Measurements from ENCODE around the gene NXPH4. TPM values are rescaled to one million over a fixed set of nuclear protein-coding genes. Genes with fewer than 3 reads are reported as not detected.
A peak's percentile ranks its signal among the peaks of the same experiment; 100 is the strongest.

Gene NXPH4
- total RNA-seq, 1 experiment from 2014 or later, result 1.7 TPM

DNA sequence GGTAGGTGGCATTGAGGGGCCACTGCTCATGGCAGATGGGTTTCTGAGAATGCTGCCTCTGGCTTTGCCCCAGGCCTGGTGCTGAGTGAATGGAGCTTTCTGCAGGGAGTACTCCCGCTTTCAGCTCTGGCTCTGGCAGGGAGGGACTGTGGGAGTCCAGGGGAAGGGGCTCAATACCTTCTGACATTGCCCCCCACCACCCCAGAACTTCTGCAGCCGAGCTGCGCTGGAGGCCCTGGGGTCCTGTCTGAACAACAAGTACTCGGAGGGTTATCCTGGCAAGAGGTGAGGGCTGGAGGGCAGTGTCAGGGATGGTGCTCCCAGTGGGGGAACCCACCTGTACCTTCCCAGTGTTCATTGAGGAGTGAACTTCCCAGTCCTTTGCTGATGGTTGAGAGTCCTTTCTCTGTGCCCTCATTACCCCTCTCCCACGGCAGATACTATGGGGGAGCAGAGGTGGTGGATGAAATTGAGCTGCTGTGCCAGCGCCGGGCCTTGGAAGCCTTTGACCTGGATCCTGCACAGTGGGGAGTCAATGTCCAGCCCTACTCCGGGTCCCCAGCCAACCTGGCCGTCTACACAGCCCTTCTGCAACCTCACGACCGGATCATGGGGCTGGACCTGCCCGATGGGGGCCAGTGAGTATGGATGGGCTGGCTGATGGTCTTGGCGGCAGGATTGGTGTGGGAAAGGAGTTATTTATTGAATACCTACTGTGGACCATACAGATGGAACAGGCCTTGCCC lies 14.9 kb downstream of the NXPH4 start:
- no peak for DNase-seq (ENCODE audit: low read depth)

DNA sequence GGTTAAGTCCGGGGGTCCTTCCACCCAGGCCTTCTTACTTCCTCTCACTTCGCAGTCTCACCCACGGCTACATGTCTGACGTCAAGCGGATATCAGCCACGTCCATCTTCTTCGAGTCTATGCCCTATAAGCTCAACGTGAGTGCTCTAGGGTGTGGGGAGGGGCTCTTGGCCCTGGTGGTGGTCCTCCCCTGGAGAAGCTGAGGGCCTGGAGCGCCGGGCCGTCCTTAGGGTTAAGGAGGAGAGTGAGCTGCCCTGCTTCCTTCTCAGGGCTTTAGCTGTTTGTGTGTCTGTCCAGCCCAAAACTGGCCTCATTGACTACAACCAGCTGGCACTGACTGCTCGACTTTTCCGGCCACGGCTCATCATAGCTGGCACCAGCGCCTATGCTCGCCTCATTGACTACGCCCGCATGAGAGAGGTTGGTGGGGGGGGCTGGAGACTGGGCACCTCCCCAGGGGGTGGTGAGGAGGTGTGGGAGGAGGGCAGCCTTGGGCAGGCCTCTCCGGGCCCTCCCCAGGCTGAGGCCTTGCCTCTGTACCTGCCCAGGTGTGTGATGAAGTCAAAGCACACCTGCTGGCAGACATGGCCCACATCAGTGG lies 15.7 kb downstream of the NXPH4 start:
- no peak for DNase-seq (ENCODE audit: low read depth)

DNA sequence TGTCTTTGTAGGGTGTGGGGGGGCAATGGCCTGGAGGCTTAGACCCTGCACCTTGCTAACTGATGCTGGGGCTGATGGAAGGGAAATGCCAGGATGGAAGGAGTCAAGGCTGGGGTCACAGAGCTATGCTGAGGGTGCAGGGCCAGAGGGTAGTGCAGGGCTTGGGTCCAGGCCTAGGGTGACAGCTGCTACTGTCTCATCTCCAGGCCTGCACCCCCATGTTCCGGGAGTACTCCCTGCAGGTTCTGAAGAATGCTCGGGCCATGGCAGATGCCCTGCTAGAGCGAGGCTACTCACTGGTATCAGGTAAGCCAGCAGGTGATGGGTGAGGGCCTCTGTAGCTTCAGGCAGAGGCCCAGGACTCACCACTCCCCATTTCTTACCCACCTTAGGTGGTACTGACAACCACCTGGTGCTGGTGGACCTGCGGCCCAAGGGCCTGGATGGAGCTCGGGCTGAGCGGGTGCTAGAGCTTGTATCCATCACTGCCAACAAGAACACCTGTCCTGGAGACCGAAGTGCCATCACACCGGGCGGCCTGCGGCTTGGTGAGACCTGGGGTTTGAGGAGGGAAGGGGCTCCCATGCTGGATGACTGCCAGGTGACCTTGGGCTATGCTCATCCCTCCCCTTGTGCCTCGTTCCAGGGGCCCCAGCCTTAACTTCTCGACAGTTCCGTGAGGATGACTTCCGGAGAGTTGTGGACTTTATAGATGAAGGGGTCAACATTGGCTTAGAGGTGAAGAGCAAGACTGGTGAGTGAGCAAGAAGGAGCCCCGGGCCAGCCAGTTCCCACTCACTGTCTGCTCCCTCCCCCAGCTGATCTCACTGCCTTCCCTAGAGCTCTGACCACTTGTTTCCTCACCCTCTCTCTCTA lies 17.0 kb downstream of the NXPH4 start:
- no peak for DNase-seq (ENCODE audit: low read depth)

DNA sequence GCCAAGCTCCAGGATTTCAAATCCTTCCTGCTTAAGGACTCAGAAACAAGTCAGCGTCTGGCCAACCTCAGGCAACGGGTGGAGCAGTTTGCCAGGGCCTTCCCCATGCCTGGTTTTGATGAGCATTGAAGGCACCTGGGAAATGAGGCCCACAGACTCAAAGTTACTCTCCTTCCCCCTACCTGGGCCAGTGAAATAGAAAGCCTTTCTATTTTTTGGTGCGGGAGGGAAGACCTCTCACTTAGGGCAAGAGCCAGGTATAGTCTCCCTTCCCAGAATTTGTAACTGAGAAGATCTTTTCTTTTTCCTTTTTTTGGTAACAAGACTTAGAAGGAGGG lies 17.6 kb downstream of the NXPH4 start:
- DNase-seq (ENCODE audit: low read depth), result no peak

DNA sequence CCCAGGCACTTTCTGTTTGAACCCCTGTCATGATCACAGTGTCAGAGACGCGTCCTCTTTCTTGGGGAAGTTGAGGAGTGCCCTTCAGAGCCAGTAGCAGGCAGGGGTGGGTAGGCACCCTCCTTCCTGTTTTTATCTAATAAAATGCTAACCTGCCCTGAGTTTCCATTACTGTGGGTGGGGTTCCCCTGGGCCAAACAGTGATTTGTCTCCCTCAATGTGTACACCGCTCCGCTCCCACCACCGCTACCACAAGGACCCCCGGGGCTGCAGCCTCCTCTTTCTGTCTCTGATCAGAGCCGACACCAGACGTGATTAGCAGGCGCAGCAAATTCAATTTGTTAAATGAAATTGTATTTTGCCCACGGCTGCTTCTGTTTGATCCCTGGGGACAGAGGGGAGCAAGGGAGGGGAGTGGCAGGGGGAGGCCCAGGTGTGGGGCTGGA lies 18.0 kb downstream of the NXPH4 start:
- DNase-seq (ENCODE audit: low read depth), result no peak

DNA sequence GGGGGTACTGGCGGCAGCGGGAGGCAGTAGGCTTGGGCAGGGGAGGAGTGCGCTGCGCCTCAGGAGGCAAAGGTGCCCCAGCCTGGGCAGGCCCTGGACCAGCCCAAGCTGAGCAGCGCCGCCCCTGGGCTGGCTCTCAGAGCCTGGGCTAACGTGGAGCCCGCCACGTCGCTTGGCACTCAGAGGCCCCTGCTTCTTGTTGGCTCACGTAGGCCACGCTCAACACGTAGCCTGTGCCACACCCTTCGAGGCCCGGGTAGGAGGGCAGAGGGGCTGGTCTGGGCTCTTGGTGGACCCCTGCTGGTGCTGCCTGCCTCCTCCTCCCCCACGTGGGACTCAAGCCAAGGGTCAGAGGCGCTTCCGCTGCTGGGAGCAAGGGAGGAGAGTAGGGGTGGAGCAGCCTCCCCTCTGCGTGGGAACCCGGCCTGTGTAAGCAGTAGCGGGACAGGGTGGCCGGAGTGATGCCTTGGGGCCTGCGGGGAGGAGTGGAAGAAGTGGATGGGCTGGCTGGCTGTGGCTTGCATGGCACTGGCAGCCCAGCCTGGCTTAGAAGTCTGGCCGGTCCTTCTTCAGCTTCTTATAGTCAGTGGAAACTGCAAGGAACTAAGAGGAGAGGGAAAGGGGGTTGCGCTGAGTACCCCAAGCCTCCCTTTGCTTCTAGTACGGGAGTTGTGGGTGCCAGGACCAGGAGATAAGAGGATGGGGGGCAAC lies 18.6 kb downstream of the NXPH4 start:
- DNase-seq (ENCODE audit: low read depth), result no peak

DNA sequence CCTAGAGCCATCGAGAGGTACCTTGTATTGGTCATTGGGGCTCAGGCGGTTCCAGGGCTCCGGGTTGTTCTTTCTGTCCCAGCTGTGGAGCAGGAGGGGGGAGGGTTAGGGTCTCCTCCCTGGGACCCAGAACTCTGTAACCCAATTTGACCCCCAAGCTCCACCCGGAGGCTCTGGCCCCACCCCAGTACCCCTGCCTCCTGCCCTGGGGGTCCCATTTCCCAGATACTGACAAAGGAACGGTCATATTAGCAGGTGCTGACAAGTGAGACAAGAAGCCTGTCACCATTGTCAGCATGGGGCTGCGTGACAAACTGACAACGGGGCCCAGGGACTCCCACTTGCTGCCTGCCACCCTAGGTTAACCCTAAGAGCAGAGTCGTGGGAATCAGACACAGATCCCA lies 19.1 kb downstream of the NXPH4 start:
- DNase-seq (ENCODE audit: low read depth), result no peak

DNA sequence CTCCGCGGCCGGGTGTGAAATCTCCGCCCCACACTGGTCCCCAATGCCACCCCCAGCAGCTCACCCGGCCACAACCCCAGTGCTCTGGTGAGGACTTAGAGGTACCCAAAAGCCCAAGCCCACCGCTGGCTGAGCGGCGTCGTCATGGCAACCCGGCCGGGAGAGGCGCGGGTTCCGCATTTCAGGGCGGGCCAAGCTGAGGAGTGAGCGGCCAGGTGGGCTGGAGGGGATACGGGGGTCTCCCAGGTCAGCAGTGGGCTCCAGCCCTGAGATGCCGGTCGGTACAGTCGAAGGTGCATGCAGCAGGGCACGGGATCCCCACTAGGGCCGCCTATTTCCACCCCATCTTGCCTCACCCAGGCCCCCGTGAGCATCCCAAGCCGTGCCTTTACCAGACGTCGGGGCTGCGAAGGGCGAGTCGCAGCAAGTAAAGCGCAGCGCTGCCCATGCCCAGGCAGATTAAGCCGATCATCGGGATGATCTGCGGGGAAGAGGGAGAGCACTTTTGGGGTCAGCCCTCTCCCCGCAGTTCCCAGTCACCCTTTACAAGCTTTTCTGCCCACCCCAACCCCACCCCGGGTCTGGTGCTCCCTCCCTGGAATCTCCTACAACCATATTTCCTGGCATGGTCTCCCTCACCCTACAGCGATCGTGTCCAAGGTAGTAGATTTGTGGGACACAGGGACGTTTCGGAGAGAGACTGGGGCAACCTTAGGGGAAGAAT lies 19.8 kb downstream of the NXPH4 start:
- no peak for DNase-seq (ENCODE audit: low read depth)

DNA sequence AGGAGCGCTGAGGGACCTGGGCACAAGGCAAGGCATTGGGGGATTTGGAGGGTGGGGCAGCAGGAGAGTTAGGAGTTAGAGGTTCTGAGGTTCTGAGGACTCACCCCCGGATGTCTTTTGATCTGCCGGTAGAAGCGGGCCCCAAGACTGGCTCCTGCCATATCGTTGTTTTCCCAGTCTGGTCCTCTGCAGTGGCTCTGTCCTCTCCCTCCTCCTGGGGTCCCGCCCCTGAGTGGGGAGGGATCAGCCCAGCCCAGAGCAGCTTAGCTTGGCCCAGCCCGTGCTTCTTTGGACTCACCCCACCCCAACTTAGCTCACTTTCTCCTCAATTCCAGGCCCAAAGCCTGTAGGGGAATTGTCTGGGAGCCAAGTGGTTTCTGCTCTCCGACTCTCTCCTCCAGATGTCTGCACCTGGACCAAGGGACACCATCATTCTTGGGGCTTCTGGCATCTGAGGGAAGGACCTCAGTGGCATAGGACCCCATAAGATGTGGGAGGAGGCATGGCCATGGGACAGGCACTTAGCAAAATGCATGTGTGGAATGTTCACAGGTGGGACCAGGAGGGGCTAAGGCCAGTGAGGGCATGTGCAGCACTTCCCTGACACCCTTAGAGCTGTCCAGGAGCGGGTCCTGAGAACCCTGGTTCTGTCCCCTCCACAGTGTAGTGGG lies 20.5 kb downstream of the NXPH4 start:
- peak; percentile 48 for DNase-seq (ENCODE audit: low read depth)

DNA sequence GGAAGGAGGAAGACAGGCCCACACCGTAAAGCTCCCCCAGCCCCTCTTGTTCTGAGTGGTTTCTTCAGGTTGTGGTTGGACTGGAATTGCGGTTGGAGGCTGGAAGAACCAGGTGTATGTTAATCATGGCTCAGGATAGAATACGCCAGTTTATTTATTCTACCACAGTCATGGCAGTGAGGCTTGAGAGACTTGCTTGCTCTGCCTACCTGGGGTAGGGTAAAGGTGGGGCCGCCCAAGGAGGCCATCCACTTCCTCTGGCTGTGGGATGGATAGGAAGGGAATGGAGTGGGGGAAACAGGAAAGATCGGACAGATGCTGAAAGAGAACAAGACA lies 21.0 kb downstream of the NXPH4 start:
- no peak for DNase-seq (ENCODE audit: low read depth)

DNA sequence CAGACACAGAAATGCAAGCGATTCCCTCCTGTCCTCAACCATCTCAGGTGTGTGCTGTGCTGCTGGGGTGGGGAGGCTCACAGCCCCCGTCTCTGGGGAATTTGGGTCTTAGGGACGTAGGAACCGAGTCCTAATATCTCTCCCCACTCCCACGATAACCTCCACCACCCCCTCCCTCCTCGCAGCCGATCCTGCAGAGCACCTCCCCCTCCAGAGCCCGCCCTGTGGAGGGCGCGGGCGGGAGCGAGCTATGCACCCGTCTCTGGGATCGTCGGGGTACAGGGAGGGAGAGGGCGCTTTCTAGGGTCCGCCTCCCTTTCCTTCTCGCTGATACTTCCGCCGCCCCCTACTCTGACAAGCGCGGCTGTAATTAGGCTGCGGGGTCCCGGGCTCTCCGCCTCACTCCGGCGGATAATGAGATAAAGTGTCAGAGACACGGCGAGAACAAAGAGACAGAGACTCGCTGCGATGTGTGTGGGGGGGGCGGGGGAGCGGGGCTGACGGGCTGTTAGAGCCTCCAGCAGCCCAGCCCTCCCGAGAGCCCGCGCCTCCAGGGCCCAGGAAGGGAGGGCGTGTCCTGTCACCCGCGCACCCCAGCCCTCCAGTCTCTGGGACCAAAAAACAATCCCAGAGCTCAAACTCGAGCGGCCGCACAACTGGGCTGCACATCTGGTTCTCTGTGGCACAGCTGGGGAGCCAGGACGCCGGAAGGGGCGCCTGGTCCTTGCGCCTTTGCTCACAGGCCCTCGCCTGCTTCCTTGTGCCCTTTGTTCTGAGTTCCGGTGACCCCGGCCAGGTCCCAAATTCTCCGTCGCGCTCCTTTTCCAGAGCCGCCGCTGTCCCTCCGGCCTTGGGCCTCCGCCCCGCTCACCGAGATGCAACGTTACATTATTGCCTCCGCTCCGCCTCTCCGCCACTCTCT lies 21.6 kb downstream of the NXPH4 start:
- DNase-seq (ENCODE audit: low read depth), result peak; percentile 32

DNA sequence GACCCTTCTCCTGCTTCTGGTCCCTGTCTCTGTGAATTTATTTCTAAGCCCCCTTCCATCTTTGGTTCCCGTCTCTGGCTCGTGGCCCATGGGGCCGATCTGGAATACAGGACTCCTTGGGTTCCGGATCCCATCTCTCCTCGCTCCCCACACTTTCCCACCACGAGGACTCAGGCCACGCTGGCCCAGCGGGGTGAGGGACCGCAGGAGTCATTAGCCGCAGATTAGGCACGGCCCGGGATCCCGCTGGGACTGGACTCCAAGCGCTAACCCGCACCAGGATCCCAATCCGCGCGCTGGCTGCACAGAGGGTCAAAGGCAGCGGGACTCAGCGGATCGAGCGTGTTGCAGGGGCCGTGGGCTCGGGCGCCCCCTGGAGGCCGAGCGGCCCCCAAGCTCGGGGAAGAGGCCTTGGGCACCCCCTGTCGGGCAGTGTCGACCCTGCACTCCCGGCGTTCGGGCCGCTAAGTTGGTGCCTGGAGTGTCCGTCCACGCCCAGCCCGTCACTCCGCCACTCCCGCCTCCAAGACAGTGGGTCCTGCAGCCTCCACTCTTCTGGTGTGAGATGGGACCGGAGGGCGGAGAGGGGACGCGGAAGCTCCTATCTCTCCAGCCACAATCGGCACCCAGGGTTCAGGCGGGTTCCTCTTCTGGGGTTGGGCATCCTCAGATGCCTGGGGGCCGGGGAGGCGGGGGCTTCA lies 22.4 kb downstream of the NXPH4 start:
- peak; percentile 77 for DNase-seq (ENCODE audit: low read depth)

DNA sequence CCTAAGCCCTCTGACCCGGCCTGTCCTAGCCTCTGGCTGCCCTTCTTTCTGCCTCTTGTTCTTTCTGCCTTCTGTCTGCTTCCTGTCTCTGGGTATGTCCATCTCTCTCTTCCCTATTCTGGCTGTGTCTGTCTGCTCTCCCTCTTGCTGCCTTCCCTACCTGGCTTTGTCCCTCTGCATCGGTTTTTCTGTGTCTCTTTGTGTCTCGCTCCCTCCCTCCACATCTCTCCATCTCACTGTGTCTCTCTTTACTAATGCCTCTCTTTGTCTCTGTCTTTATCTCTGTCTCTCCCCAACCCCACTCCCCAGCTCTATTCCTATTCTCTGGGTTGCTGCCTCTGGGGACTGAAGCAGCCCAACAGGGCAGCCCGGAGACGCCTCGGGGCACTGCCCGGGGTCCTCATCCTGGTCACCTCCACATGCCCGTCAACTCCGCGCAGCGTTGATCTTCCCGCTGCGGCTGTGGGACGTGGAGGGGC lies 23.0 kb downstream of the NXPH4 start:
- DNase-seq (ENCODE audit: low read depth), result no peak

DNA sequence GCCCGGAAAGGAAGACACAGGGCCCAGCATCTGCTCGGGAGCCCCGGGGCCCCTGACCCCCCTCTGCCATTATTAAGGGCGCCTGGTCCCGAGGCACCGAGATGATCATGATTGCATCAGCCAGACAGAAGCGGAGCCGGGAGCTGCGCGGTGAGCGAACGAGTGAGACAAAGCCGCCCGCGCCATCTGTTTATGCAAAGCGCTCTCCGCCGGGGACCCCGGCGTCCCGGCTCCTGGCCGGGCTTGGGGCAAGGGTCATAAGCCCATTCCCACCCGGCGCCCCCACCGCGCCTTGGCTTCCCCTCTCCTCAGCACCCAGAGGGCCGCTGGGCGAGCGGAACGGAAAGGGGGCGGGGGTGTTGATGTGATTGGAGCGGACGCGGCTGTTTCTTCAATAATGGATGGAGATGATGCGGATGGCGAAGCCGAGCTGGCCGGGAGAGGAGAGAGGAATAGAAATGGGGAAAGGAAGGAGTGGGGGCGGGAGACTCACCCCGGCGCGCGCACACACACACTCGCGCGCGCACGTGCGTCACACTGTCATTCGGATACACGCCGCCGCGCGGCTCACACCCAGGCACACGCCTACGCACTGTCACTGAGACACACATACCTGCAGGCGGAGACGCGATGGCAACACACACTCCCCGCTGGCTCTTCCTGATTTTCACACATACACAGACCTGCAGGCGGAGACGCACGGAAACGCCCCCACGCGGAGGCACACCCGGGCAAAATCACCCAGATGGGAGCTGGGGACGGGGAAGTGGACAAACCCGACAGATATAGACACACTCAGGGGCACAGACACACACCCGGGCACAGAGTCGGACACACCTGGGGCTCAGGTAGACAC lies 23.7 kb downstream of the NXPH4 start:
- peak; percentile 39 for DNase-seq (ENCODE audit: low read depth)

DNA sequence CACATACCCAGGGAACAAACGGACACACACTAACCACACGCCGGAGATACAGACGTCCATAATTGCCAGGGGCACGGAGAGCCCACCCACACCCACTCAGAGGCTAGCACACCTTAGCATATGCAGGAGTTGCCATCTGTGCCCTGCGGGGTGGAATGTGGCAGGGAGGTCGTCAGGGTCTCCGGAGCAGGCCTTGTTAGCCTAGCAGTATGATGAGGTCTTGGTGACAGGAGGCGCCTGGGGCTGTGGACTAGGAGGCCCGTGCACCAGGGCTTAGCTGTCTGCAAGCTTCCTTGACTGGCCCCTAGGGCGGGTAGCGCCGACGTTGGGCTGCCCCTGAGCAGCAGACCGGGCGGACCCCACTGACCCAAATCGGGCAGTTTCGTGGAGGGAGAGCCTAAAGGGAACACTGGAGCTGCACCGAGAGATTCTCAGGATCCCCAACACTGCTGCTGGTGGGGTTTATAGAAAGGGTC lies 24.4 kb downstream of the NXPH4 start:
- DNase-seq (ENCODE audit: low read depth), result no peak

DNA sequence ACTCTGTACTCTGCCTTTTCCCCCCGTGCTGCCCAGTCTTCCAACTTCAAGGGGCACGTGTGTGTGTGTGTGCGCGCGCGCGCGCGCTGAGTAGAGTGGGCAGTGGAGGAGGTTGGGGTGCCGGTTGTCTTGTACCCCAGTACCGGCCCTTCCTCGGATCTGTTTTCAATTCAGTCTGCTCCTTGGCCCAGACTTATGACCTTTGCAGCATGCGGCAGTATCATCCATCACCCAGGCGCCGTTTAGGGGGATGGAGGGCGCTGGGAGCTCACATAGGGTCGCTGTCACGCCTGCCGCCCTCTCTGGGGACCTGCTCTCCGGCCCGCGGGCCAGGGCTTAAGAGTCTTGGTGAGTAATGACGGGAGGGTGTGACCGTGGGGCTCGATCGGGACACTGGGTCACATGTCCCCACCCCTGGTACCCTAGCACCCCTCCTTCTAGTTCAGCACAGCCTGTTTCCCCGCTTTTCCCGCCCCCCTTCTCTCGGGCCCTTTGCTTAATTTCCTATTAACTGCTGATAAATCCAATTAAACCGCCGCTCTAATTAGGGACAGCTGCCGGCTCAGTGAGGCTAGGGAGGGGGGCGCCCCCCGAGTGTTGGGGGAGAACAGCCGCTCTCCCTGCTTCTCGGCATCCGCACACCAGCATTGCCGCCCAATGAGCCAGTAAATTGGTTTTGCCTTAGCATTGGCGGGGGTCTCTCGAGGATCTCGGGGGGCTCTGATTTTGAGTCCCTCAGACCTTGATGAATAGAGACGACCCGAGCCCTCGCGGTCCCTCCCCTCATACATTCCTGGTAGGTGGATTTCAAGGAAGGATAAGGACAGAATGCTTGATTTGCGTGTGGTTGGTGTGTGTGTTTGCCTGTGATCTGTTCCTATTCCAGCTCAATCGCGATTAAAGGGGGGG lies 25.1 kb downstream of the NXPH4 start:
- DNase-seq (ENCODE audit: low read depth), result no peak

DNA sequence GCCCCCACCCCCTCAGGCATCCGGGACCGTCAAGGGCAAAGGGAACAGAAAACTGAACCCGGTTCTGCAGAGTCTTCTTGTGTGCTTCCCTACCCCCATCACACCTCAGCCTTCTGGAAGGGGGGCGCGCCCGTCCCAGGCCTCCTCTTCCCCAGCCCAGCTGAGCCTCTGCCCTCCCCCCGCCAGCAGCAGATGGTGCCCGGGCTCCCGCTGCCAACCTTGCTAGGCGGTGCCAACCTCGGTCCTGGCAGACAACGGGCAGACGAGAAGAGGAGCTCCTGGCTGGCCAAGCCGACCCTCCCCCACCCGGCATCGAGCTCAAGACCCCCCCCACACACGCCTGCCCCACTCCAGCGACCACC lies 25.7 kb downstream of the NXPH4 start:
- no peak for DNase-seq (ENCODE audit: low read depth)

Measured in RPMI7951 (cell line).